H4 (cell line): Measurements from ENCODE around the gene AP1S1. TPM values are rescaled to one million over a fixed set of nuclear protein-coding genes. Genes with fewer than 3 reads are reported as not detected.
A peak's percentile ranks its signal among the peaks of the same experiment; 100 is the strongest.
"Not testable (repeated sequence)": the region's sequence is repeated elsewhere in the genome, so short reads cannot be mapped to it uniquely, and the experiment has no call there.

Experiments used
- DNase-seq: peaks from one replicate; pipeline ENCODE4 v3.0.0-alpha.2; 2015; ENCODE audit warnings: low spot score
- total RNA-seq: library from RNA; depleted of rRNA; stranded (reverse); fragments of >200 nt; shearing (Covaris generic); gene quantifications from 2 replicates; pipeline ENCODE4 v1.2.3, GENCODE V29; 2014

The AP1S1 gene
- total RNA-seq, 1 experiment from 2014 or later: 148 TPM

GRCh38 chr7:101170617-101171441, 16.6 kb downstream of the AP1S1 start:
- DNase-seq: no peak

GRCh38 chr7:101171442-101171837, 17.2 kb downstream of the AP1S1 start:
- DNase-seq: no peak

GRCh38 chr7:101172005-101172853, 18.0 kb downstream of the AP1S1 start:
- DNase-seq: no peak

- DNase-seq: peak; percentile 90
These were observed 18.8 kb downstream of the AP1S1 start for GRCh38 chr7:101172854-101173751.

DNA sequence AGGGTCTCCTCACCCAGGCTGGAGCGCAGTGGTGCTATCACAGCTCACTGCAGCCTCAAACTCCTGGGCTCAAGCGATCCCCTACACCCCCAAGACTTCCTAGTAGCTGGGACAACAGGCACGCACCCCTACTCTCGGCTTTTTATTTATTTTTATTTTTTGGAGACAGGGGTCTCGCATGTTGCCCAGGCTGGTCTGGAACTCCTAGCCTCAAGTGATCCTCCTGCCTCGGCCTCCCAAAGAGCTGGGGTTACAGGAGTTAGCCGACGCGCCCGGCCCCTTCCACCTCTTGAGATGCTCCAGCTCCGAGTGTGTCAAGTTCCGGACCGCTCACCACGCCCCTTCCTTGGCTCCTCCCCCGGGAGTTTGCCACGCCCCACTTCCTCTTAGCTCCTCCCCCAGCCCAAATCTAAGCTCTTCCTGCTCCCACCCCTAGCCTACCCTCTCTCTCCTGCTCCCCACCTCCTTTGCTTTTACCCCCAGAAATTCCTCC, 19.5 kb downstream of the AP1S1 start:
- no peak for DNase-seq

GRCh38 chr7:101174322-101174854, 20.1 kb downstream of the AP1S1 start:
- no peak for DNase-seq

DNA sequence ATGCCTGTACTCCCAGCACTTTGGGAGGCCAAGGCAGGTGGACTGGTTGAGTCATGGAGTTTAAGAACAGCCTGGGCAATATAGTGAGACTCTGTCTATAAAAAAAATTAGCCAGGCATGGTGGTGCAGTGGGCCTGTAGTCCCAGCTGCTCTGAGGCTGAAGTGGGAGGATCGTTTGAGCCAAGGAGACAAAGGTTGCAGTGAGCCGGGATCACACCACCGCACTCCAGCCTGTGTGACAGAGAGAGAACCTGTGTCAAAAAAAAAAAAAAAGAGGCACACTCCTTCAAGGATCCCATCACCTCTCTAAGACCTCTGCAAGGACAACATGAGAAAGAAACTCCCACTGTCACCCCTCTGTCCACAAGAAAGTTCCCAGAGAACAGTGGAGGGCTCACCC, 21.4 kb downstream of the AP1S1 start:
- DNase-seq: no peak

DNA sequence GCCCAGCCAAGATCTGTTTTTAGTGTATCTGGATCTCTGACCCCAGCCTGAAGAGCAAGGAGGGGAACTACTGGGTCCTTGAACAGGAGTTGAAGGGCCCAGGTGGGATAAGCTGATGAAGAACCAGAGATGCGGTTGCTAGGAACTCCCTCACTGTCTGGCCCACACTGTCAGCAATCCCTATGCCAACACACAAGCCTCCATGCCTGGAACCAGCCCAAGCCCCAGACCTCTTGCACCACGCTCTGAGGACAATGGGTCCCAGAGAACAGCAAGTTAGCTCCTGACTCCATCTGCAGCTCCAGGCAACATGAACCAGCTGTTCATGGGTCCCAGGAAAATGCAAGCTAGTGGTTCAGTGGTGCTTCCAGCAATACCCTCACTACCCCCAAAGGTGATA, 23.4 kb downstream of the AP1S1 start:
- no peak for DNase-seq

GRCh38 chr7:101179117-101179516, 24.8 kb downstream of the AP1S1 start:
- DNase-seq: no peak

DNA sequence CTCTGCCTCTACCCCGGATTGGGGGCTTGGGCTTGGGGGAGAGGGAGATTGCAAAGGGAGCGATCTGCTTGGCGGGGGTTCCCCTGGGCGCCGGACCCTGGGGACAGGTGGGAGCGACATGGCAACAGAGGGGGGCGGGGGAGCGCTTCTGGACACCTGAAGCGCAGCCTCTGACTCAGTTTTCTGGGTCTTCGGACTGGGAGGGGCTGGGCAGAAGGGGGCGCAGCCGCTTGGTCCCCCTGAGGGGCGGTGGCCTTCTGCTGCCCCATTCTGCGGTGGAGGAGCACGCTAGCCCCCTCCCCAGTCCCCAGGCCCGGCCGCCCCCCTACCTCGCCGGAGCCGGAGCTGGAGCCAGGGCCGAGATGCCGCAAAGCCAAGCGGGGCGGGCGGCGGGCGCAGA, 25.4 kb downstream of the AP1S1 start:
- no peak for DNase-seq

DNA sequence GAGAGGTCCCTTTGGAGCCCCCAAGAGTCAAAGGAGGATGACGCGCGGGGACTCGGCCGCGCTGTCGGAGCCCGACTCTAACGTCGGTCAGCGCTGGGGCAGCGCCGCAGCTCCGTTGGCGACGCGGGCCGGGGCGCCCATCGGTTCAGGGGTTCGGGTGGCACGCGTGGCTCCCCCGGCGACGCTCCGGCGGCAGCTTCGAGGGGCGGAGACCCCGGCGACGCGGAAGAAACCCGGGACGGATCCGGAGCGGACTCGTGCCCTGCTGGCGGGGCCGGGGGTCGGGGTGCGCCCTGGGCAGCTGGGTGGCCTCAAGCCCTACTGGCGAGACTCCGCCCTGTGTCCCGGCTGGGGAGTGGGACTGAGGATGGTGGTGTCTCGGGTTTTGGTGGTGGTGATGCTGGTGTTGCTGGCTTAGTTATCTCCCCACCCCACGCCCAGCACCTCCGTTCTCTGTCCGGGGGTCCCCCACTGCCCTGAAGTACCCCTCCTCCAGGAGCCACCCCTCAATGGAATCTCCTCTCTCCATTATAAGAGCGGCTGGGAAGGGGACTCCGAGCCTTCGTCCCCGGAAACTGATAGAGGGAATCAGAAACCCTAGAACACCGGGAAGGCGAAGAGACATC, 26.0 kb downstream of the AP1S1 start, which contains the start of gene NAT16:
TSS of gene NAT16 (minus strand) at position 164 of the 626 bp plus-strand sequence. CDS start 5,486 bp downstream, outside the sequence.
- no peak for DNase-seq

DNA sequence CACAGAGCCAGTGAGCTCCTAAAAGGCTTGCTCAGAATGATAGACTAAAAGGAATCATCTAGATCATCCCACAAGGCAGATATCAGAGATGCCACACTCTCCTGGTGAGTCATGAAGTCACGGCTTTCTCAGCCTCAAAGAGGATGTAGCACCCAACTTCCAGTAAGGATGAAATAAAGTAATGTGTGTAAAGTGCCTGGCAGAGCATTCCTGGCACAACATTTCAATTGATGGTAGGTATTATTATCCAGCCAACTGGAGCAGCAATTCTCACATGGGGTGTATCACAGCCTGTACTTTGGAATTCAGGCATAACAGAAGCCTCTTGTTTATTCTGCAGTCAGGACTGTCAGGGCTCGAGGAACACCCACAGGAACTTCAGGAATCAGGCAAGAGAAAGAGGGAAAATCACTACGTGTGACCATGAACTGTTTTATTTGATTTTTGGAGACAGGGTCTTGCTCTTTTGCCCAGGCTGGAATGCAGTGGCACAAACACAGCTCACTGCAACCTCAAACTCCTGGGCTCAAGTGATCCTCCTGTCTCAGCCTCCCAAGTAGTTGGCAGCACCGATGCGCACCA, 31.1 kb downstream of the AP1S1 start:
- DNase-seq: no peak

- DNase-seq: no peak
These were observed 31.9 kb downstream of the AP1S1 start for GRCh38 chr7:101186194-101186593.

DNA sequence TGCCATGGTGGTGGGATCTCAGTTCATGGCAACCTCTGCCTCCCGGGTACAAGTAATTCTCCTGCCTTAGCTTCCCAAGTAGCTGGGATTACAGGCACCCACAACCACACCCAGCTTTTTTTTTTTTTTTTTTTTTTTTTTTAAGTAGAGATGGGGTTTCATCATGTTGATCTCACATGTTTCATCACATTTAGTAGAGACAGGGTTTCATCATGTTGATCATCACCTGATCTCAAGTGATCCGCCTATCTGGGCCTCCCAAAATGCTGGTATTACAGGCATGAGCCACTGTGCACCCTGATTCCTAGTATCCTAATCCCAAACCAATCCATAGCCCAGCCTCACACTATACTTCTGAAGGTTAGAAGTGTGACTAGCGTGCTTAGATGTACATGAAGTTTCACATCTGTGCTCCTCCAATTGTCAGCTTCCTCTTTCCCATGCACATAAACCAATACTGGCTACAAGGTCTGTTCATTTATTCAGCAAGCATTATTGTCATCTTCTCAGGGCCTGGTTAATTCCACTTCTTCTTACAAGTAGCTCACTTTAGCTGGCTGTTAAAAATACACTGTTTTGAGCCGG, 32.7 kb downstream of the AP1S1 start:
- DNase-seq: no peak

DNA sequence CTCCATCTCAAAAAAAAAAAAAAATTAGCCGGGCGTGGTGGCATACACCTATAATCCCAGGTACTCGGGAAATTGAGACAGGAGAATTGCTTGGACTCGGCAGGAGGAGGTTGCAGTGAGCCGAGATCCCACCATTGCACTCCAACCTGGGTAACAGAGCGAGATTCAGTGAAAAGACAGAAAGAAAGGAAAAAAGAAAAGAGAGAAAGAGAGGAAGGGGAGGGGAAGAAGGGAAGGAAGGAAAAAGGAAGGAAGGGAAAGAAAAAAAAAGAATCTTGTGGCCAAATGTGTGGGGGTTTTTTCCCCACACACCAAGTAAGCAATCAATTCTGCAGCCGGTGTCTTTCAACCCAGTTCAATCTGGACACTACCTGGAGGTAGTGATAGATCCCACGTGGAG, 34.8 kb downstream of the AP1S1 start:
- no peak for DNase-seq

GRCh38 chr7:101195884-101196283, 41.6 kb downstream of the AP1S1 start:
- no peak for DNase-seq

DNA sequence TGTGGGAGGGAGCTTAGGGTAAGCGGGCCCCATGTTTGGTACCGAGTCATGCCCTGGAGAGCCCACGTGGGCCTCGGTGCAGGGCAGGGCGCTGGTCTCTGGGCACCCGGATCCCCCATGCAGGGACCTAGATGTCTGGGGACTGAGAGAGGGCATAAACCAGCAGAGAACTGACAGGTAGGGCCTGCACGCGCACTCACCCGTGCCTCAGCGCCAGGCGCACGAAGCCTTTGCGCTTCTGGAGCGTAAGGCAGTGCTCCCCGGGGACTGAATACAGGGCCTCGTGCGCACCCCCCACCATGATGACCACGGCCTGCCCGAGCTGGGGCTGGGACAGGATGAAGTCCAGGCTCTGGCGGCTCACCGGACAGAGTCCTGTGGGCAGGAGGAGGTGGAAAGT, 43.7 kb downstream of the AP1S1 start:
- no peak for DNase-seq

DNA sequence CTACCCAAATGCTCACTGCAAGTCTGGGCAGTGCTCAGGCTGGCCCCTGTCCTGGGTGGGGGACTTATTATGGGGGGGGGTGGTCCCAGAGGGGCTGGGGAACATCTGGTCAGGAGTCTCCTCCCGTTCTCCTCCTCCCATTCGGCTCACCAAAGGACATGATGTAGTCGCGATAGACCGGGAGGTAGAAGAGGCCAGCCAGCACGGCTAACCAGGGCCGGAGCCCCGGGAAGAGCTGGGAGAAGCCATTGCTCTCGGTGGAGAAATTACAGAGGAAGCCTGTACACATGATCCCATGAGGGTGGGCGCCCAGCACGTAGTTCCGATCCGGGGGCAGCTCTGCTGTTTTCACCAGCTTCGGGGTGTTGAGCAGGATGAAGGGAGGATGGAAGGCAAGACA, 44.2 kb downstream of the AP1S1 start:
- DNase-seq: no peak

- DNase-seq: not testable (repeated sequence)
These were observed 45.2 kb downstream of the AP1S1 start for GRCh38 chr7:101199522-101199921.

- DNase-seq: no peak
These were observed 46.2 kb downstream of the AP1S1 start for GRCh38 chr7:101200504-101200861.
